GM13976 (cell line): ENCODE data around the gene PRKG1.

ENCODE experiments used
- DNase-seq: peaks from one replicate; pipeline ENCODE4 v3.0.0; 2012; ENCODE audit warnings: low spot score
- in situ Hi-C: fragments of 300-500 bp; cut with MboI; formaldehyde crosslinking; loops from one replicate; pipeline ENCODE4 v1.12.0; 2022; ENCODE audit warnings: low sequenced_read_pairs, mixed read lengths, inconsistent platforms; ENCODE audit not compliant: unreplicated experiment
- TF ChIP-seq, protein P1 (sequence below): IDR thresholded peaks from 2 replicates; pipeline ENCODE4 v1.5.1; 2012; ENCODE audit warnings: borderline replicate concordance, mild to moderate bottlenecking; ENCODE audit not compliant: insufficient read depth; ENCODE audit errors: extremely low read depth, missing control alignments, control extremely low read depth

PRKG1 gene

DNA sequence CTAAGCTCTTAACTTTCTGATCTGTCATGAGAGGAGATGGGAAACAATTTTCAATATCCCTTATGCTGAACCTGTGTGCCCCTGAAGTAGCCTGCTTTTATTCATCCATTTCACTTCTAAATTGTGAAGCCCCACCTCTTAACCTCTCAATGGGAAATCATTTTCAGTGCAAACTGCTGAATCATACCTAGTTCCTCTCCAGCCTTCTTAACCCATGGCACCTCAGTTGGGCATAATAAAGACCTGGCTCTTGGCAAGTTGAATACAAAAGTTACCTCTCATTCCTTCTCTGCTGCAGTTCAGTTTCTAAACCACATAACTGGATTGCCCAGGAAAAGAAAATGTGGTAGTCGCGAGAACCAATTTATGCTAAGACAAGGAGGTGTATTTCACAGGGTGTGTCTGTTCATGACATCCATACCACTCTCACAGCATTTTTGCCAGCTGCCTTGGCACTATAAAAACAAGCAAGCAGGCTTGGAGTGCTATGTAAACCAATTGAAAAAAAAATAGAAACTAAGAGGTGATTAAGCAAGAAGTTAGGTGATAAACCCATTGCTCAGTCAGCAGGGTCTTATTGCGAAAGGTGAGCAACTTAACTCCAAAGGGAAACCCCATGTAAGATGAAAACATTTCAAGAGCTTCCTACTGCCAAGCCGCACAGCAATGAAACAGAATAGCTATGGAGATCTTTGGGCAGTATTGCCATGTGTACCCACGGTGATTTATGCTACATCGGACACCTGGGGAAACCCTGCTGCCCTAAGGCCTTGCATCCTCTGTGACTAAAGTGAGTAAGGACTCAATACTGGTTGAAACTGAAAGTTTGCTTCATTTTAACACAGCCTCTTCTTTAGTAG is 1182.8 kb downstream of the PRKG1 start:
- in situ Hi-C loops = no loop called here
- TF ChIP-seq, protein P1, sequence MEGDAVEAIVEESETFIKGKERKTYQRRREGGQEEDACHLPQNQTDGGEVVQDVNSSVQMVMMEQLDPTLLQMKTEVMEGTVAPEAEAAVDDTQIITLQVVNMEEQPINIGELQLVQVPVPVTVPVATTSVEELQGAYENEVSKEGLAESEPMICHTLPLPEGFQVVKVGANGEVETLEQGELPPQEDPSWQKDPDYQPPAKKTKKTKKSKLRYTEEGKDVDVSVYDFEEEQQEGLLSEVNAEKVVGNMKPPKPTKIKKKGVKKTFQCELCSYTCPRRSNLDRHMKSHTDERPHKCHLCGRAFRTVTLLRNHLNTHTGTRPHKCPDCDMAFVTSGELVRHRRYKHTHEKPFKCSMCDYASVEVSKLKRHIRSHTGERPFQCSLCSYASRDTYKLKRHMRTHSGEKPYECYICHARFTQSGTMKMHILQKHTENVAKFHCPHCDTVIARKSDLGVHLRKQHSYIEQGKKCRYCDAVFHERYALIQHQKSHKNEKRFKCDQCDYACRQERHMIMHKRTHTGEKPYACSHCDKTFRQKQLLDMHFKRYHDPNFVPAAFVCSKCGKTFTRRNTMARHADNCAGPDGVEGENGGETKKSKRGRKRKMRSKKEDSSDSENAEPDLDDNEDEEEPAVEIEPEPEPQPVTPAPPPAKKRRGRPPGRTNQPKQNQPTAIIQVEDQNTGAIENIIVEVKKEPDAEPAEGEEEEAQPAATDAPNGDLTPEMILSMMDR = no peak
- DNase-seq = peak; percentile 2

DNA sequence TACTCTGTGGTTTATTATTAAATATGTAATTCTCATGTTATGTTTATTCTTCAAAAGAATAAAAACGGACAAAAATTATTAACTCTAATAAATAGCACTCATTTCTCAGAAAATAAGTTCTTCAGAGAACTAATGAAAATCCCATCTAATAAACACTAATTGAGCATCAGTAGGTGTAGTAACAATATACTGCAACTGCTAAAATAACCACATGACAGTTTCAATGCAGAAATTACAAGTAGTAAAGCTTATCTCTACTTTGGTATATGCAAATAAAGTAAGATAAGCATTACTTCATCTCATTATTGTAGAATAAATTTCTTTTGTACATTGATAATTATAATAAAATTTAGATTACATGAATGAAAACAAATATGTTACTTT is 1183.4 kb downstream of the PRKG1 start:
- no peak for DNase-seq
- in situ Hi-C loops = no loop called here
- TF ChIP-seq, protein P1 = no peak

DNA sequence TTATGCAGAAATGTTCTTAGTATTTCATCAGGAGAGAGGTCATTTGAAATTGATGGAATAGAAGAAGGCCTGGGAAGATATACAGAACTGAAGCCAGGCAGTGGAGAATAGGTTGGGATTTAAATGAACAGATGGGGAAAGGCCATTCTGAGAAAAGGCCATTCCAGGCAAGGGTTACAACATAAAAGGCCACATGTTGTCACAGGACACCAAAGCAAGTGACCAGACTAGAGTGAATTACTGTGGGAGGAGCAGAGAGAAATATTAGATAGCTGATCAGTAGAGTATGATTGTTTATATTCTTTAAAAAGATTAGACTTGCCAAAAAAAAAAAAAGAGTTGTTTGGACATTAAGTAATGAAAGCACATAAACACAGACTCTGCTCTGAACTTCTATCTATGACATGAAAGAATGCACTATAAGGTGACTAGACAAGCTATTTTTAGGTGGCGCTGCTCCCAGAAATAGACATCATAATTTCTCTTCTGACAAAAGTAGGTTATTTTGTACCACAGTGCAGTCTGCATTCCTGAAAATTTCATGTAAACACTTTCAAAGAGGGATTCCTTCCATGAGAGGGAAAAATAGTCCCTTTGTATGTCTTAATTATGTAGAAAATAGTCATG is 1184.6 kb downstream of the PRKG1 start:
- TF ChIP-seq, protein P1 = no peak
- no peak for DNase-seq
- in situ Hi-C loops = no loop called here

DNA sequence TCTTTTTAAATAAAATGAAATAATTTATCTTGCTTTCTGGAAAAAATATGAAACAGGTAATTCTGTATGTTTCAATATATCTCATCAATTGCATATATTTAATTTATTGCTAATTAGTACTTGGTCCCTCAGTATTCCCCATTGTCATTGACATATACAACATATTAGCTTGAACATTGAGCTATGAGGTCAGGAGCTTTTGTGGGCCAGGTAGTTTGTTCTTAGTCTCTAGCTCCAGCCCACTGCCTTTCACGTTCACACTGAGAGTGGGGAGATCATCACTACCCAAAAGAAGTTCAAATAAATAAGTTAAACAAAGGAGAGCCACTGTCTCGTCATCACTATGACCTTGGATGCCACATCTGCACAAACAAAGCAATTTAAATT is 1185.1 kb downstream of the PRKG1 start:
- no peak for DNase-seq
- in situ Hi-C loops = no loop called here
- TF ChIP-seq, protein P1 = no peak

DNA sequence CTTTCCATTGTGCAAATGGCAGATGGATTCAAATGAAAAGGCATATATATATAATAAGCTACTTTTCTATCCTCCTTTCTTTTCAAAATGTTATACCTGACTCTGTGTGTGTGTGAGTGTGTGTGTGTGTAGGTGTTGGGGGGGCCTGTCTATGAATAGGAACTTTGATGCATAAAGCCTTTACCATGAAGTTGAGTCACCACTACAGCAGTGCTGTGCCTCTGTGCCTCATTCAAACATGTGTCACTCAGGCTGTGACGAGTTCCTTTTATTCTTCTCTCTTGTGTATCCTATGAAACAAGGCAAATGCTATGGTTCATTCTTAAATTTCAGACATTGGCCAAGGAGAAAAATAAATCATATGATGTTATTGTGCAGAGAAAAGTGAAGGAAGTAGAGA is 1187.1 kb downstream of the PRKG1 start:
- TF ChIP-seq, protein P1 = no peak
- in situ Hi-C loops = no loop called here
- no peak for DNase-seq

DNA sequence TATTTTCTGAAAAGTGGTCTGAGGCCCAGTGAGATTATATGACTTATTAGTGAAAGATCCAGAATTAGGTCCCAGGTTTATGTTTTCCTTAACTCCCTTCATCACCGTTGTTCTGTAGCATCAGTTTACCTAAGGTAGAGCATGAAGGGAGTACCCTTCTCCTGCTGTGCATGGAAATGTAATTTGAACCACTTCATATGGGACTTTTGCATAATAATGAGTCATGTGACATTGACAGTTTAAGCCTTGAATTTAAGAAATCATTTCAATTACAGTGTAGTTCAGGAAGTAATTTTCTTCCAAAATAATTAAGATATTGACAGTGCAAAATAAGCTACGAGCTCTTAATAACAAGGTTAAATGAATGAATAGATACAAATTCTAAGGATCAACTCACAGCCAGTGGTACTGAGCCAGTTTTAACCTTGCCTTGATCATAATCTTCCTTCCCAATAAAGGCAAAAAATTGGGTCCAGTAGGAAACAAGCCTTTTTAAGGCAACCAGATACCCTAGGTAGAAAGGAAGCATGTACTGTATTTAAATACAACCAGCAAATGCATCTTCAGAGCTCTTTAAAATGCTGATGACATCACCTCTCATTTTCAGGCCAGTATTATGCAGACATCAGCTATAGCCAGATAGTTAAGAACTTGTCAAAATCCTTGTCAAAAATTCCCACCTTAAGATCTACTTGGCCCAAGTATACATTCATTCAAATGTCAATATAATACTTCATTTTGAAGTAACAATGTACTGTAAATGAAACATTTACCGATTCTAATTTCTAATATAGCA is 1191.0 kb downstream of the PRKG1 start:
- in situ Hi-C loops = no loop called here
- DNase-seq = no peak
- TF ChIP-seq, protein P1 = no peak
